Measurements from ENCODE around the gene TRAIP. TPM values are rescaled to one million over a fixed set of nuclear protein-coding genes. Genes with fewer than 3 reads are reported as not detected.

Gene TRAIP
- total and polyA plus RNA-seq, 2 experiments from 2014 or later: 4.5 to 5.2 TPM

GRCh38 chr3:49898991-49899390 lies 42.6 kb upstream of the TRAIP start:
- 58 to 61% methylated on average over 6 of the region's 6 CpGs for WGBS, 2 experiments (ENCODE audit: low coverage in 1 of 2, low lambda C conversion rate in 2 of 2, missing lambda C conversion rate in 2 of 2)

DNA sequence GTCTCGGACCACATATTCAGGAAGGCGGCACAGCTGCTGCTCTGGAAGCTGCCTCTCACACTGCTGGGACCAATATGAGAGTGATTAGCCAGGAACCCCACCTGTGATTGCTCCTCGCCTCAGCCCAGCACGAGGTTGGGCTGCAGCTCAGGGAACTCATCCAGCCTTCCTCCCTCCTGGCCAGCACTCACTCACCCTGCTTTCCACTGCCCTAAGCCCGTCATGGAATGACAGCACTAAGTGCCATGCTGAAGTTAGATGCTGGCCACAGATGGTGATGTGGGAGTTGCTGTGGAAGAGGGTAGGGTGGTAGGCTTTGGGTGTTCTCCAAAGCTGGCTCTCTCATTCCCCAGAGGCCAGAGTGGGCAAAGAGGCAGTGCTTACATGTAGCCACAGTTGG lies 40.0 kb upstream of the TRAIP start:
- Histone ChIP-seq H3K36me3 (ENCODE audit: low read depth) (no peaks in the 10 kb centered on the region), H3K4me3 (no peak overlapping the region), H3K27ac (no peak overlapping the region), H4K20me1 (ENCODE audit: insufficient read depth) (no peaks in the 10 kb centered on the region), H3K27me3 (replicated peaks; ENCODE audit: insufficient read depth) (no peaks in the 10 kb centered on the region), H3K9me2 (ENCODE audit: insufficient read depth) (no peaks in the 10 kb centered on the region), H3K4me2 (ENCODE audit: unreplicated experiment) (no peak overlapping the region), H3K4me1 (ENCODE audit: insufficient read depth) (peaks cover 10% of the 10 kb centered on the region), H3F3A (ENCODE audit: insufficient read depth) (no peaks in the 10 kb centered on the region), H3K79me2 (ENCODE audit: insufficient read depth) (no peaks in the 10 kb centered on the region), H2AFZ (no peak overlapping the region), H3K9ac (no peak overlapping the region), H3K9me3 (ENCODE audit: low read depth) (no peaks in the 10 kb centered on the region)
- no peak for DNase-seq
- TF ChIP-seq EZH2phosphoT487 (IDR thresholded peaks at IDR 0.05; ENCODE audit: insufficient read depth, low read depth) (no peak), EZH2 (IDR thresholded peaks at IDR 0.05; ENCODE audit: insufficient read depth, poor library complexity, severe bottlenecking) (no peak)
- in situ Hi-C loops (cut with MboI): no loop called here
- 61 to 68% methylated on average over 5 of the region's 5 CpGs for WGBS, 2 experiments (ENCODE audit: low coverage in 1 of 2, low lambda C conversion rate in 2 of 2, missing lambda C conversion rate in 2 of 2)

More at GRCh38 chr3:49898991-49899390, 42.6 kb upstream of the TRAIP start:
- no peak overlapping the region for H3K9ac ChIP-seq
- no peak overlapping the region for H3K27ac ChIP-seq
- H4K20me1 ChIP-seq (ENCODE audit: insufficient read depth): no peaks in the 10 kb centered on the region
- no peak for TF ChIP-seq EZH2phosphoT487 (IDR thresholded peaks at IDR 0.05; ENCODE audit: insufficient read depth, low read depth)
- no peak for TF ChIP-seq EZH2 (IDR thresholded peaks at IDR 0.05; ENCODE audit: insufficient read depth, poor library complexity, severe bottlenecking)
- H3K4me3 ChIP-seq: no peak overlapping the region
- peaks cover 13% of the 10 kb centered on the region for H3K4me1 ChIP-seq (ENCODE audit: insufficient read depth)
- H3K9me3 ChIP-seq (ENCODE audit: low read depth): no peaks in the 10 kb centered on the region
- H3K9me2 ChIP-seq (ENCODE audit: insufficient read depth): no peaks in the 10 kb centered on the region
- H3K4me2 ChIP-seq (ENCODE audit: unreplicated experiment): no peak overlapping the region
- no peaks in the 10 kb centered on the region for H3K27me3 ChIP-seq (replicated peaks; ENCODE audit: insufficient read depth)
- no peak overlapping the region for H2AFZ ChIP-seq
- no peaks in the 10 kb centered on the region for H3K79me2 ChIP-seq (ENCODE audit: insufficient read depth)
- no peaks in the 10 kb centered on the region for H3K36me3 ChIP-seq (ENCODE audit: low read depth)
- in situ Hi-C loops (cut with MboI): no loop called here
- H3F3A ChIP-seq (ENCODE audit: insufficient read depth): no peaks in the 10 kb centered on the region
- DNase-seq: no peak

DNA sequence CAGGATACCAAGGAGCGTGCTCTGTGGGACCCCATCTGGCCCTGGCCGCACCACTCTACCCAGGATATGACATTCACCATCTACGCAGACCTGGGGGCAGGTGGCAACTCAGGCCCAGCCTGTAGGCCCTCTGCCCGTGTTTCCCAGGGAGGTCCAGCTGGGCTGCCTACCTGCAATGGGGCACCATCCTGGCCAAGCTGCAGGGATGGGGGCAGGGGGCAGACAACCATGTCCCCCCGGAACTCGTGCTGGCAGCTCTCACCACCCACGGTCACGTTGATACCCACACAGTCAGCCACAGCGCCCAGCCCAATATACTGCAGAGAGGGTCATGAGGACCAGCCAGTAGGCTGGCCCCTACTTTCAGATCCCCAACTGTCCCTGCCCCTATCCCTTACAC lies 39.4 kb upstream of the TRAIP start:
- no peaks in the 10 kb centered on the region for H3F3A ChIP-seq (ENCODE audit: insufficient read depth)
- no peak overlapping the region for H3K9ac ChIP-seq
- no peaks in the 10 kb centered on the region for H3K36me3 ChIP-seq (ENCODE audit: low read depth)
- no peaks in the 10 kb centered on the region for H4K20me1 ChIP-seq (ENCODE audit: insufficient read depth)
- TF ChIP-seq EZH2phosphoT487 (IDR thresholded peaks at IDR 0.05; ENCODE audit: insufficient read depth, low read depth): no peak
- TF ChIP-seq EZH2 (IDR thresholded peaks at IDR 0.05; ENCODE audit: insufficient read depth, poor library complexity, severe bottlenecking): no peak
- peaks cover 5% of the 10 kb centered on the region for H3K4me1 ChIP-seq (ENCODE audit: insufficient read depth)
- in situ Hi-C loops (cut with MboI): no loop called here
- no peak overlapping the region for H2AFZ ChIP-seq
- H3K27me3 ChIP-seq (replicated peaks; ENCODE audit: insufficient read depth): no peaks in the 10 kb centered on the region
- H3K27ac ChIP-seq: no peak overlapping the region
- no peaks in the 10 kb centered on the region for H3K9me2 ChIP-seq (ENCODE audit: insufficient read depth)
- no peak for DNase-seq
- no peak overlapping the region for H3K4me2 ChIP-seq (ENCODE audit: unreplicated experiment)
- no peak overlapping the region for H3K4me3 ChIP-seq
- H3K79me2 ChIP-seq (ENCODE audit: insufficient read depth): no peaks in the 10 kb centered on the region
- WGBS, 2 experiments (ENCODE audit: low coverage in 1 of 2, low lambda C conversion rate in 2 of 2, missing lambda C conversion rate in 2 of 2): 71 to 82% methylated on average over 9 of the region's 9 CpGs
- H3K9me3 ChIP-seq (ENCODE audit: low read depth): no peaks in the 10 kb centered on the region

GRCh38 chr3:49889296-49889695 lies 32.9 kb upstream of the TRAIP start:
- H3K27me3 ChIP-seq (replicated peaks; ENCODE audit: insufficient read depth): no peaks in the 10 kb centered on the region
- in situ Hi-C loops (cut with MboI): no loop called here
- H3K4me1 ChIP-seq (ENCODE audit: insufficient read depth): no peaks in the 10 kb centered on the region
- no peak for DNase-seq
- WGBS, 2 experiments (ENCODE audit: low coverage in 1 of 2, low lambda C conversion rate in 2 of 2, missing lambda C conversion rate in 2 of 2): 46 to 50% methylated on average over 10 of the region's 10 CpGs
- H3K36me3 ChIP-seq (ENCODE audit: low read depth): no peaks in the 10 kb centered on the region
- TF ChIP-seq EZH2 (IDR thresholded peaks at IDR 0.05; ENCODE audit: insufficient read depth, poor library complexity, severe bottlenecking) (no peak), EZH2phosphoT487 (IDR thresholded peaks at IDR 0.05; ENCODE audit: insufficient read depth, low read depth) (no peak)
- H2AFZ ChIP-seq: no peak overlapping the region
- H4K20me1 ChIP-seq (ENCODE audit: insufficient read depth): no peaks in the 10 kb centered on the region
- H3K4me2 ChIP-seq (ENCODE audit: unreplicated experiment): no peak overlapping the region
- no peaks in the 10 kb centered on the region for H3K9me3 ChIP-seq (ENCODE audit: low read depth)
- H3K9ac ChIP-seq: no peak overlapping the region
- no peaks in the 10 kb centered on the region for H3F3A ChIP-seq (ENCODE audit: insufficient read depth)
- H3K9me2 ChIP-seq (ENCODE audit: insufficient read depth): no peaks in the 10 kb centered on the region
- H3K79me2 ChIP-seq (ENCODE audit: insufficient read depth): no peaks in the 10 kb centered on the region
- no peak overlapping the region for H3K4me3 ChIP-seq
- no peak overlapping the region for H3K27ac ChIP-seq

DNA sequence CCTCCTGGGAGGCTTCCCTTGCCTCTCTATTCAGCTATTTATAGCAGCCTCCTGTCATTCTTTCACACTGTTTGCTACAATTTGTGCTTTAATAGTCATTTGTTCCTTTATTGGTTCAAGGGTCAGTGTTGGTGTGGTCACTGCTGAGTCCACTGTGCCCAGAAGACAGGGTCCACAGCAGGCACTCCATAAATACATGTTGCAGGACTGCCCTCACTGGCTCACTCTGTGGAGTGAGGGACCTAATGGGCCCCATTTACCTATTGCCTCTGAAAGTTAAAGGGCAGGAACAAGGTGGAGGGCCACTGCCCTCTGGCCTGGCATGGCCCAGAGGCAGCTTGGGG lies 30.5 kb upstream of the TRAIP start:
- no peaks in the 10 kb centered on the region for H3K36me3 ChIP-seq (ENCODE audit: low read depth)
- TF ChIP-seq EZH2 (IDR thresholded peaks at IDR 0.05; ENCODE audit: insufficient read depth, poor library complexity, severe bottlenecking): no peak
- TF ChIP-seq EZH2phosphoT487 (IDR thresholded peaks at IDR 0.05; ENCODE audit: insufficient read depth, low read depth): no peak
- H3K27me3 ChIP-seq (replicated peaks; ENCODE audit: insufficient read depth): peaks cover 5% of the 10 kb centered on the region
- in situ Hi-C loops (cut with MboI): no loop called here
- no peaks in the 10 kb centered on the region for H3K9me2 ChIP-seq (ENCODE audit: insufficient read depth)
- H3K79me2 ChIP-seq (ENCODE audit: insufficient read depth): no peaks in the 10 kb centered on the region
- no peak overlapping the region for H3K4me2 ChIP-seq (ENCODE audit: unreplicated experiment)
- H3F3A ChIP-seq (ENCODE audit: insufficient read depth): no peaks in the 10 kb centered on the region
- no peak overlapping the region for H2AFZ ChIP-seq
- no peak overlapping the region for H3K9ac ChIP-seq
- H3K4me1 ChIP-seq (ENCODE audit: insufficient read depth): no peaks in the 10 kb centered on the region
- no peaks in the 10 kb centered on the region for H3K9me3 ChIP-seq (ENCODE audit: low read depth)
- H4K20me1 ChIP-seq (ENCODE audit: insufficient read depth): no peaks in the 10 kb centered on the region
- H3K27ac ChIP-seq: no peak overlapping the region
- no peak for DNase-seq
- no peak overlapping the region for H3K4me3 ChIP-seq
